Esophagus squamous epithelium (tissue), 4 donors: ENCODE measurements around the gene BDP1.

Experiments
- CTCF ChIP-seq, 6 experiments: fragments of 450-650 bp in 4 of 6; fragments of 200-600 bp in 2 of 6; sonication (generic) in 2 of 6; IDR thresholded peaks; one replicate each; pipeline ENCODE4 v1.5.1; 2016 to 2019; ENCODE audit warnings: antibody characterized with exemption in 6 of 6, mild to moderate bottlenecking in 4 of 6, moderate library complexity in 4 of 6
- POLR2A ChIP-seq, 4 donors: fragments of 450-650 bp; IDR thresholded peaks; one replicate each; pipeline ENCODE4 v1.6.1; 2017; ENCODE audit warnings: antibody characterized with exemption in 4 of 4, mild to moderate bottlenecking in 4 of 4, moderate library complexity in 3 of 4

GRCh38 chr5:71596169-71596568 lies 140.7 kb downstream of the BDP1 start:
- TF ChIP-seq CTCF (IDR thresholded peaks at IDR 0.05) (no peak), POLR2A (IDR thresholded peaks at IDR 0.05) (no peak)
